A375 (cell line): ENCODE results near the gene OSTC. TPM values are rescaled to one million over a fixed set of nuclear protein-coding genes. Genes with fewer than 3 reads are reported as not detected.

Experiments
- small RNA-seq: library from RNA; depleted of rRNA; stranded (forward); fragments of <200 nt; gene quantifications from one replicate; pipeline ENCODE3, GENCODE V24; 2014
- total RNA-seq: library from RNA; depleted of rRNA; stranded (reverse); fragments of >200 nt; shearing (Covaris generic); gene quantifications from 2 replicates; pipeline ENCODE4 v1.2.3, GENCODE V29; 2014; rRNA removed

OSTC gene
- total RNA-seq = 50.5 and 53.6 TPM in 2 replicates

DNA sequence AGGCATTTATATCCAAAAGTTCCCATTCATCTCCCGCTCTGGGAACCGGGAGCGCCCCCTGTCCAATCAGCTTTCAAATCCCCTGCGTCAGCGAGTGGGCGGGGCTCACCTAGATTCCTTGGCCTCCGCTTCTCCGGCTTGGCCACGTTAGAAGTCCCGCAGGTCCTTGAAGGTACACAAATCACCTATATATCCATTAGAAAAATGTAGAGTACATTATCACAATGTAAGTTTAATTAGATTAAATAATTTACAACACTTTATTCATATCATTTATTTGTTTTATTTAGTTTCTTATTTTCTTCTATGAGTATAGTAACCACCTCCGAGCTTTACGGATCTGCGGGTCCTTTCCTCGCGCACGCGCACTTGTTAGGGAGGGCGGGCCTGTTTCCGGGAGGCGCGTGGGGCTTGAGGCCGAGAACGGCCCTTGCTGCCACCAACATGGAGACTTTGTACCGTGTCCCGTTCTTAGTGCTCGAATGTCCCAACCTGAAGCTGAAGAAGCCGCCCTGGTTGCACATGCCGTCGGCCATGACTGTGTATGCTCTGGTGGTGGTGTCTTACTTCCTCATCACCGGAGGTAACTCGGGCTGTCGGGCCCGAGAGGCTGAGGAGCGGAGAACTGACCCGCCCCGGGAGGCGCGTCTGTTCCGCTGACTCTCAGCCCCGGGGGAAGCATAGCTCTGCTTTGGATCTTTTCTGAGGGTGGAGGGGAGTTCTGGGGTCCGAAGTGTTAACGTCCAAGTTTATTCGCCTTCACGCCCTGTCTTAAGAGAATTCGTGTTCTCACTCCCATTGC is at the start of gene OSTC:
OSTC (plus strand) TSS at position 388 of the 802 bp plus-strand sequence; CDS start at position 445, 57 bp downstream.

GRCh38 chr4:108620101-108620932 is 30.1 kb upstream of the OSTC start, which contains the start of gene RPL34:
Gene RPL34, plus strand, starts transcription at chr4:108620576. Its CDS starts 1,384 bp downstream, at chr4:108621960.

Small RNAs within 50 kb of the gene (small RNA-seq; reads per million reads assigned to genes)
- gene RNU6-431P = not detected

Other genes with a start within 250 kb of the OSTC start
- gene RPL34, start 30.0 kb upstream of the OSTC start, total RNA-seq = 1,368 and 1,401 TPM in 2 replicates
- gene ETNPPL, start 112.5 kb downstream of the OSTC start, total RNA-seq = 0.34 TPM in 1 of 2 replicates, not detected in the other